CD4-positive, alpha-beta T cell (primary cell): ENCODE results near the gene ELF1. TPM values are rescaled to one million over a fixed set of nuclear protein-coding genes. Genes with fewer than 3 reads are reported as not detected.
"Not testable (repeated sequence)": the region's sequence is repeated elsewhere in the genome, so short reads cannot be mapped to it uniquely, and the experiment has no call there.

ENCODE experiments used
- ATAC-seq: fragments of 200-7000 bp; cut with Tn5 transposase; one replicate; pipeline ENCODE4 v1.10.0; 2022; ENCODE audit warnings: mild to moderate bottlenecking; ENCODE audit not compliant: poor library complexity
- CTCF ChIA-PET: fragments of 350-600 bp; sonication (Branson Sonifier 250); formaldehyde crosslinking; loops from one replicate; lab custom pipeline; 2021; ENCODE audit warnings: antibody characterized with exemption, inconsistent platforms; lab: Charles Lee
- POLR2A ChIA-PET: fragments of 350-600 bp; sonication (Branson Sonifier 250); formaldehyde crosslinking; loops from one replicate; lab custom pipeline; 2021; ENCODE audit warnings: antibody characterized with exemption, inconsistent platforms; lab: Charles Lee
- DNase-seq, 14 experiments: peaks; one replicate each; pipeline ENCODE4 v3.0.0-alpha.2; 2013 to 2020; ENCODE audit warnings: mixed read lengths in 2 of 14
- H3K27ac ChIP-seq, 2 donors: one replicate each; pipeline versions ENCODE4 v1.5.1 to v1.7.0; 2013; ENCODE audit warnings: low read length in 2 of 2, low read depth in 1 of 2, mild to moderate bottlenecking in 1 of 2
- H3K27me3 ChIP-seq, 2 experiments: 1 replicate in 1 of 2; 2 replicates in 1 of 2; pipeline versions ENCODE4 v1.6.1 to v1.7.0; 2013; ENCODE audit warnings: low read length in 2 of 2, control low read depth in 1 of 2, mild to moderate bottlenecking in 1 of 2, moderate library complexity in 1 of 2; ENCODE audit not compliant: insufficient read depth in 2 of 2, control insufficient read depth in 1 of 2
- H3K36me3 ChIP-seq: one replicate; pipeline ENCODE4 v1.6.1; 2013; ENCODE audit warnings: low read length, control low read depth; ENCODE audit not compliant: insufficient read depth
- H3K4me1 ChIP-seq: one replicate; pipeline ENCODE4 v1.6.1; 2013; ENCODE audit warnings: low read length, control low read depth; ENCODE audit not compliant: insufficient read depth
- H3K4me3 ChIP-seq: one replicate; pipeline ENCODE4 v1.5.1; 2013; ENCODE audit warnings: mild to moderate bottlenecking, low read length, moderate library complexity
- H3K9me3 ChIP-seq, 2 experiments: 1 replicate in 1 of 2; 2 replicates in 1 of 2; pipeline versions ENCODE4 v1.6.1 to v1.7.0; 2013; ENCODE audit warnings: low read length in 2 of 2, mild to moderate bottlenecking in 2 of 2, control low read depth in 1 of 2, moderate library complexity in 1 of 2; ENCODE audit not compliant: control insufficient read depth in 1 of 2, insufficient read depth in 1 of 2
- H3K27ac Mint-ChIP-seq: one replicate; pipeline ENCODE4 v1.8.0; 2020; ENCODE audit warnings: mixed read lengths
- H3K27me3 Mint-ChIP-seq: one replicate; pipeline ENCODE4 v1.8.0; 2021; ENCODE audit warnings: mixed read lengths
- H3K36me3 Mint-ChIP-seq: one replicate; pipeline ENCODE4 v1.8.0; 2021; ENCODE audit warnings: low read depth, mixed read lengths
- H3K4me1 Mint-ChIP-seq: one replicate; pipeline ENCODE4 v1.8.0; 2021; ENCODE audit warnings: low read depth, mixed read lengths
- H3K4me3 Mint-ChIP-seq: one replicate; pipeline ENCODE4 v1.8.0; 2020; ENCODE audit warnings: mild to moderate bottlenecking, mixed read lengths
- H3K9me3 Mint-ChIP-seq: one replicate; pipeline ENCODE4 v1.8.0; 2020; ENCODE audit warnings: mixed read lengths
- CTCF ChIP-seq: fragments of 200-600 bp; IDR thresholded peaks from one replicate; pipeline ENCODE4 v1.8.0; 2022; ENCODE audit warnings: antibody characterized with exemption, mild to moderate bottlenecking
- intact Hi-C, 2 experiments: fragments of 100-400 bp; cut with DNase I in 1 of 2; cut with micrococcal nuclease in 1 of 2; formaldehyde crosslinking; loops; one replicate each; pipeline versions ENCODE4 v1.15.1 to v1.9.0; 2023 to 2025; cut with DNase I, micrococcal nuclease
- total RNA-seq, 174 experiments: library from RNA in 2 of 174; stranded (reverse) in 2 of 174; gene quantifications; one replicate each; pipeline ENCODE4 v1.2.3 and lab custom pipeline; 2021 to 2026

The ELF1 gene
- total RNA-seq, 2 experiments from 2014 or later, result 354 to 358 TPM

GRCh38 chr13:40916207-40916998 lies 102.7 kb downstream of the ELF1 start:
- no peak for TF ChIP-seq CTCF
- no peak for DNase-seq
- ATAC-seq, result no peak
- Mint-ChIP-seq H3K27ac (no peak overlapping the region), H3K36me3 (peaks cover 13% of the 10 kb centered on the region), H3K27me3 (no peaks in the 10 kb centered on the region), H3K4me1 (peaks cover 42% of the 10 kb centered on the region), H3K9me3 (no peaks in the 10 kb centered on the region), H3K4me3 (no peak overlapping the region)
- Histone ChIP-seq H3K27ac (no peak overlapping the region), H3K36me3 (no peaks in the 10 kb centered on the region), H3K9me3 (no peaks in the 10 kb centered on the region), H3K27me3 (no peaks in the 10 kb centered on the region), H3K4me1 (peaks cover 11% of the 10 kb centered on the region), H3K4me3 (no peak overlapping the region)
- POLR2A ChIA-PET, result no interaction called here
- CTCF ChIA-PET, result no interaction called here
- intact Hi-C loops, result loop anchor here in 1 of 2 experiments (5.0 kb wide), 1 partner anchor 129 kb away; the partner anchor contains the start of gene SLC25A15

- peaks cover 38% of the 10 kb centered on the region for H3K4me1 Mint-ChIP-seq
- CTCF ChIA-PET, H3K27me3 Mint-ChIP-seq, POLR2A ChIA-PET, H3K4me3 ChIP-seq, DNase-seq, ATAC-seq, H3K9me3 ChIP-seq, H3K27ac ChIP-seq, H3K27me3 ChIP-seq, H3K36me3 Mint-ChIP-seq, H3K4me3 Mint-ChIP-seq, H3K27ac Mint-ChIP-seq, H3K9me3 Mint-ChIP-seq, H3K36me3 ChIP-seq, H3K4me1 ChIP-seq: not testable (repeated sequence)
- intact Hi-C loops, result loop anchor here in 1 of 2 experiments (5.0 kb wide), 1 partner anchor 128 kb away; the partner anchor contains the start of gene SLC25A15
Measured at GRCh38 chr13:40914863-40915262, 104.3 kb downstream of the ELF1 start.

GRCh38 chr13:40911341-40911740 lies 107.8 kb downstream of the ELF1 start:
- no peaks in the 10 kb centered on the region for H3K4me1 ChIP-seq
- H3K27ac ChIP-seq, result no peak overlapping the region
- ChIA-PET POLR2A (no interaction called here), CTCF (interaction anchor here (0.5 to 1.5 kb wide), 2 partner anchors 10 to 231 kb away, joined by 3 to 4 read pairs; no protein-coding TSS in a partner anchor)
- no peaks in the 10 kb centered on the region for H3K9me3 ChIP-seq
- Mint-ChIP-seq H3K36me3 (peaks cover 8% of the 10 kb centered on the region), H3K27ac (no peak overlapping the region), H3K27me3 (no peaks in the 10 kb centered on the region), H3K4me1 (peaks cover 24% of the 10 kb centered on the region), H3K9me3 (no peaks in the 10 kb centered on the region), H3K4me3 (no peak overlapping the region)
- DNase-seq (no peak), ATAC-seq (no peak)
- no peak overlapping the region for H3K4me3 ChIP-seq
- intact Hi-C loops, result no loop called here
- no peaks in the 10 kb centered on the region for H3K27me3 ChIP-seq
- TF ChIP-seq CTCF, result no peak
- H3K36me3 ChIP-seq, result no peaks in the 10 kb centered on the region
